Body of pancreas (tissue), 4 donors: Measurements from ENCODE around the gene ARMH2. TPM values are rescaled to one million over a fixed set of nuclear protein-coding genes. Genes with fewer than 3 reads are reported as not detected.
"Not testable (repeated sequence)": the region's sequence is repeated elsewhere in the genome, so short reads cannot be mapped to it uniquely, and the experiment has no call there.

Experiments used
- ATAC-seq: fragments of 150-250 bp; one replicate; pipeline ENCODE4 v1.9.1; 2016
- DNase-seq, 4 donors: peaks; one replicate each; pipeline ENCODE4 v3.0.0-alpha.2; 2019
- H3K27ac ChIP-seq, 4 donors: fragments of 200-600 bp; sonication (generic); 1 replicate in 3 of 4; 2 replicates in 1 of 4; pipeline versions ENCODE4 v1.5.1 to v1.6.1; 2016 to 2019; ENCODE audit warnings: mild to moderate bottlenecking in 1 of 4, mixed read lengths in 1 of 4, moderate library complexity in 1 of 4
- H3K27me3 ChIP-seq, 2 donors: fragments of 200-600 bp; sonication (generic); one replicate each; pipeline ENCODE4 v1.6.0; 2016; ENCODE audit warnings: mild to moderate bottlenecking in 1 of 2
- H3K36me3 ChIP-seq, 2 donors: fragments of 200-600 bp; sonication (generic); replicated peaks in 1 of 2; 2 replicates each; pipeline ENCODE4 v1.5.1; 2016; ENCODE audit warnings: low read depth in 2 of 2; ENCODE audit not compliant: insufficient read depth in 1 of 2
- H3K4me1 ChIP-seq: fragments of 200-600 bp; sonication (generic); one replicate; pipeline ENCODE4 v1.6.0; 2016
- H3K4me3 ChIP-seq, 2 donors: fragments of 200-600 bp; sonication (generic); 1 replicate in 1 of 2; 2 replicates in 1 of 2; pipeline ENCODE4 v1.5.1; 2016 to 2019
- H3K9me3 ChIP-seq, 3 donors: fragments of 200-600 bp; sonication (generic); 1 replicate in 2 of 3; 2 replicates in 1 of 3; pipeline ENCODE4 v1.5.1; 2016
- CTCF ChIP-seq, 7 experiments: fragments of 450-650 bp in 4 of 7; fragments of 200-600 bp in 3 of 7; sonication (generic) in 3 of 7; IDR thresholded peaks; one replicate each; pipeline ENCODE4 v1.5.1; 2016 to 2019; ENCODE audit warnings: antibody characterized with exemption in 7 of 7
- POLR2A ChIP-seq, 3 donors: fragments of 450-650 bp; IDR thresholded peaks; one replicate each; pipeline ENCODE4 v1.6.1; 2016; ENCODE audit warnings: antibody characterized with exemption in 3 of 3, mild to moderate bottlenecking in 2 of 3
- WGBS, 2 donors: methylation state at CpG; one replicate each; pipeline ENCODE4 v1.1.5; 2017; 5-methylcytosine and 5-hydroxymethylcytosine counted together
- intact Hi-C: fragments of 100-400 bp; cut with DNase I; formaldehyde crosslinking; loops from one replicate; pipeline ENCODE4 v1.15.1; 2023
- total RNA-seq, 2 donors: library from RNA; depleted of rRNA; stranded (reverse); fragments of >200 nt; gene quantifications; one replicate each; pipeline ENCODE4 v1.1.0, GENCODE V29; 2016

Gene ARMH2
- total RNA-seq, 2 donors from 2014 or later, result not detected

GRCh38 chr6:24764833-24765828, 33.6 kb downstream of the ARMH2 start:
- not testable (repeated sequence) for H3K9me3 ChIP-seq, H3K4me3 ChIP-seq, DNase-seq, H3K36me3 ChIP-seq, H3K27me3 ChIP-seq, ATAC-seq
- 74 to 77% methylated on average over 10 to 20 of the region's 20 CpGs for WGBS, 2 donors
- intact Hi-C loops, result loop anchor here (5.0 to 10.0 kb wide), 2 partner anchors 50 to 183 kb away; partner anchors contain the start of gene C6orf62
- Histone ChIP-seq H3K27ac (peak overlapping the region in 3 of 4 donors; percentile 54 to 77 (median 64)), H3K4me1 (peaks cover 43% of the 10 kb centered on the region)
- peak in 1 of 3 donors; percentile 14 for TF ChIP-seq POLR2A (IDR thresholded peaks at IDR 0.05)

GRCh38 chr6:24763578-24763977, 35.1 kb downstream of the ARMH2 start:
- ATAC-seq (peak; percentile 48), DNase-seq (peak in 3 of 4 donors; percentile 46 to 53 (median 48))
- peaks cover 43% of the 10 kb centered on the region for H3K4me1 ChIP-seq
- TF ChIP-seq POLR2A (IDR thresholded peaks at IDR 0.05), result no peak
- TF ChIP-seq CTCF (IDR thresholded peaks at IDR 0.05), result no peak
- H3K27me3 ChIP-seq, result no peaks in the 10 kb centered on the region
- H3K4me3 ChIP-seq, result no peak overlapping the region
- 12 to 24% methylated on average over 3 of the region's 3 CpGs for WGBS, 2 donors
- H3K27ac ChIP-seq, result peak overlapping the region in 2 of 4 donors; percentile 32 to 38
- no peaks in the 10 kb centered on the region for H3K36me3 ChIP-seq
- H3K9me3 ChIP-seq, result no peaks in the 10 kb centered on the region
- intact Hi-C loops, result loop anchor here (10.0 kb wide), 1 partner anchor 49 kb away; the partner anchor contains the start of gene C6orf62

- intact Hi-C loops, result loop anchor here (10.0 kb wide), 1 partner anchor 47 kb away; the partner anchor contains the start of gene C6orf62
- Histone ChIP-seq H3K9me3 (no peaks in the 10 kb centered on the region), H3K4me3 (no peak overlapping the region), H3K4me1 (peaks cover 38% of the 10 kb centered on the region), H3K27me3 (no peaks in the 10 kb centered on the region), H3K27ac (no peak overlapping the region), H3K36me3 (no peaks in the 10 kb centered on the region)
- DNase-seq (no peak), ATAC-seq (no peak)
- TF ChIP-seq POLR2A (IDR thresholded peaks at IDR 0.05) (no peak), CTCF (IDR thresholded peaks at IDR 0.05) (no peak)
These were observed 36.9 kb downstream of the ARMH2 start for GRCh38 chr6:24761851-24762250.

GRCh38 chr6:24761193-24761835, 37.4 kb downstream of the ARMH2 start:
- TF ChIP-seq POLR2A (IDR thresholded peaks at IDR 0.05) (no peak), CTCF (IDR thresholded peaks at IDR 0.05) (no peak)
- Histone ChIP-seq H3K4me3 (no peak overlapping the region), H3K27ac (no peak overlapping the region), H3K27me3 (no peaks in the 10 kb centered on the region), H3K9me3 (no peaks in the 10 kb centered on the region), H3K36me3 (no peaks in the 10 kb centered on the region), H3K4me1 (peaks cover 33% of the 10 kb centered on the region)
- ATAC-seq, result no peak
- 88 to 91% methylated on average over 5 to 13 of the region's 17 CpGs for WGBS, 2 donors
- DNase-seq, result no peak
- intact Hi-C loops, result loop anchor here (10.0 kb wide), 1 partner anchor 47 kb away; the partner anchor contains the start of gene C6orf62

GRCh38 chr6:24760210-24760609, 38.5 kb downstream of the ARMH2 start:
- Histone ChIP-seq H3K27ac (no peak overlapping the region), H3K4me1 (peaks cover 22% of the 10 kb centered on the region), H3K9me3 (no peaks in the 10 kb centered on the region), H3K36me3 (no peaks in the 10 kb centered on the region), H3K27me3 (no peaks in the 10 kb centered on the region), H3K4me3 (no peak overlapping the region)
- TF ChIP-seq POLR2A (IDR thresholded peaks at IDR 0.05) (no peak), CTCF (IDR thresholded peaks at IDR 0.05) (no peak)
- no peak for DNase-seq
- intact Hi-C loops, result loop anchor here (10.0 kb wide), 1 partner anchor 45 kb away; the partner anchor contains the start of gene C6orf62
- no peak for ATAC-seq
- WGBS, 2 donors, result 83 to 84% methylated on average over 5 of the region's 5 CpGs
